Esophagus squamous epithelium (tissue), 4 donors: ENCODE measurements around the gene PCGF6.

ENCODE experiments used
- POLR2A ChIP-seq, 4 donors: fragments of 450-650 bp; IDR thresholded peaks; one replicate each; pipeline ENCODE4 v1.6.1; 2017; ENCODE audit warnings: antibody characterized with exemption in 4 of 4, mild to moderate bottlenecking in 4 of 4, moderate library complexity in 3 of 4
- TF ChIP-seq, protein P1 (sequence below), 6 experiments: fragments of 450-650 bp in 4 of 6; fragments of 200-600 bp in 2 of 6; sonication (generic) in 2 of 6; IDR thresholded peaks; one replicate each; pipeline ENCODE4 v1.5.1; 2016 to 2019; ENCODE audit warnings: antibody characterized with exemption in 6 of 6, mild to moderate bottlenecking in 4 of 6, moderate library complexity in 4 of 6

DNA sequence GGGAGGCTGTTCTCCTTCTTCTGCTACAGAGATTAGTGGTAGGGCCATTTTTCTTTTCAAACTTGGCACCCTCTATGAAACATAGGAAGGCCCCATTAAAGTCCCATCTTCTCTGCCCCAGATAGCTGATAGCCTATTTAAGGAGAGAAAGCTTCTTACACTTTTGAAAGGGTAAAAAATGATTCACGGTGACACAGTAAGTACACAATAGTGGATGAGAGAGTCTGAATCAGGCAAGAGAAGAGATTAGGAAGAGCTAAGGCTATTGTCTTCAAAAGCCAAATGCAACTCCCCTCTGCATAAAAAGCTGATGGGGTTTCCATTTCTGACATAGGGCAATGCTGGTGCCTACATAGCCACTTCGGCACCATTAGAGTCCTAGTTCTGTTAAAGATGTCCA is 70.4 kb downstream of the PCGF6 start:
- TF ChIP-seq POLR2A (IDR thresholded peaks at IDR 0.05), result no peak
- TF ChIP-seq, protein P1, sequence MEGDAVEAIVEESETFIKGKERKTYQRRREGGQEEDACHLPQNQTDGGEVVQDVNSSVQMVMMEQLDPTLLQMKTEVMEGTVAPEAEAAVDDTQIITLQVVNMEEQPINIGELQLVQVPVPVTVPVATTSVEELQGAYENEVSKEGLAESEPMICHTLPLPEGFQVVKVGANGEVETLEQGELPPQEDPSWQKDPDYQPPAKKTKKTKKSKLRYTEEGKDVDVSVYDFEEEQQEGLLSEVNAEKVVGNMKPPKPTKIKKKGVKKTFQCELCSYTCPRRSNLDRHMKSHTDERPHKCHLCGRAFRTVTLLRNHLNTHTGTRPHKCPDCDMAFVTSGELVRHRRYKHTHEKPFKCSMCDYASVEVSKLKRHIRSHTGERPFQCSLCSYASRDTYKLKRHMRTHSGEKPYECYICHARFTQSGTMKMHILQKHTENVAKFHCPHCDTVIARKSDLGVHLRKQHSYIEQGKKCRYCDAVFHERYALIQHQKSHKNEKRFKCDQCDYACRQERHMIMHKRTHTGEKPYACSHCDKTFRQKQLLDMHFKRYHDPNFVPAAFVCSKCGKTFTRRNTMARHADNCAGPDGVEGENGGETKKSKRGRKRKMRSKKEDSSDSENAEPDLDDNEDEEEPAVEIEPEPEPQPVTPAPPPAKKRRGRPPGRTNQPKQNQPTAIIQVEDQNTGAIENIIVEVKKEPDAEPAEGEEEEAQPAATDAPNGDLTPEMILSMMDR (IDR thresholded peaks at IDR 0.05), result no peak
